ENCODE data around the gene PDYN. TPM values are rescaled to one million over a fixed set of nuclear protein-coding genes. Genes with fewer than 3 reads are reported as not detected.

Gene PDYN
- total RNA-seq, 3 donors from 2014 or later: not detected

- no peak overlapping the region for H3K4me3 ChIP-seq
Measured at GRCh38 chr20:1946442-1946761, 47.5 kb downstream of the PDYN start.

DNA sequence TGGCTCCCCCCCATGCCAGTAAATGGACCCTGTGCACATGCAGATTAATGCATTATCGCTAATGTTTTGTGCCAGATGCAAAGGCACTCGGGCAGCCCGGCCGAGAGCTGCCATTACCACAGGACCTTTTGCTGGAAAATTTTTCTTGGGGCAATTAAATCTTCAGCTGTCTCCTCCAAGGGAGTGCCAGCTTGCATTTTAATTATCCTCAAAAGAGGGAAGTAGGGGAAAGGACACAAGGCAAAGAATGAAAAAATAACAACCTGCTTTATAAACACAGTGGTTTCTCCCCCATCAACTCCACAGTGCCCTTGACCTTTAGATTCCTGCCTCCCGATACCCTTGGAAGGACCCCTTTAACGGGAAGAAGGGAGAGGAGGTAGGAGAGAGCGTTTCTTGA is 48.2 kb downstream of the PDYN start:
- Histone ChIP-seq H3K4me1 (ENCODE audit: low read depth) (peaks cover 9% of the 10 kb centered on the region), H3K4me3 (no peak overlapping the region), H3K36me3 (ENCODE audit: low read depth) (no peaks in the 10 kb centered on the region), H3K9me3 (no peaks in the 10 kb centered on the region)
- TF ChIP-seq, protein P1, sequence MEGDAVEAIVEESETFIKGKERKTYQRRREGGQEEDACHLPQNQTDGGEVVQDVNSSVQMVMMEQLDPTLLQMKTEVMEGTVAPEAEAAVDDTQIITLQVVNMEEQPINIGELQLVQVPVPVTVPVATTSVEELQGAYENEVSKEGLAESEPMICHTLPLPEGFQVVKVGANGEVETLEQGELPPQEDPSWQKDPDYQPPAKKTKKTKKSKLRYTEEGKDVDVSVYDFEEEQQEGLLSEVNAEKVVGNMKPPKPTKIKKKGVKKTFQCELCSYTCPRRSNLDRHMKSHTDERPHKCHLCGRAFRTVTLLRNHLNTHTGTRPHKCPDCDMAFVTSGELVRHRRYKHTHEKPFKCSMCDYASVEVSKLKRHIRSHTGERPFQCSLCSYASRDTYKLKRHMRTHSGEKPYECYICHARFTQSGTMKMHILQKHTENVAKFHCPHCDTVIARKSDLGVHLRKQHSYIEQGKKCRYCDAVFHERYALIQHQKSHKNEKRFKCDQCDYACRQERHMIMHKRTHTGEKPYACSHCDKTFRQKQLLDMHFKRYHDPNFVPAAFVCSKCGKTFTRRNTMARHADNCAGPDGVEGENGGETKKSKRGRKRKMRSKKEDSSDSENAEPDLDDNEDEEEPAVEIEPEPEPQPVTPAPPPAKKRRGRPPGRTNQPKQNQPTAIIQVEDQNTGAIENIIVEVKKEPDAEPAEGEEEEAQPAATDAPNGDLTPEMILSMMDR (IDR thresholded peaks at IDR 0.05): no peak
- no peak for DNase-seq
- no peak for ATAC-seq
- intact Hi-C loops (cut with DNase I, micrococcal nuclease): no loop called here

More at GRCh38 chr20:1946442-1946761, 47.5 kb downstream of the PDYN start:
- TF ChIP-seq, protein P1 (IDR thresholded peaks at IDR 0.05): no peak
- intact Hi-C loops (cut with DNase I, micrococcal nuclease): no loop called here
- H3K9me3 ChIP-seq: no peaks in the 10 kb centered on the region
- ATAC-seq (no peak), DNase-seq (no peak)
- H3K4me1 ChIP-seq (ENCODE audit: low read depth): peaks cover 9% of the 10 kb centered on the region
- H3K36me3 ChIP-seq (ENCODE audit: low read depth): no peaks in the 10 kb centered on the region

DNA sequence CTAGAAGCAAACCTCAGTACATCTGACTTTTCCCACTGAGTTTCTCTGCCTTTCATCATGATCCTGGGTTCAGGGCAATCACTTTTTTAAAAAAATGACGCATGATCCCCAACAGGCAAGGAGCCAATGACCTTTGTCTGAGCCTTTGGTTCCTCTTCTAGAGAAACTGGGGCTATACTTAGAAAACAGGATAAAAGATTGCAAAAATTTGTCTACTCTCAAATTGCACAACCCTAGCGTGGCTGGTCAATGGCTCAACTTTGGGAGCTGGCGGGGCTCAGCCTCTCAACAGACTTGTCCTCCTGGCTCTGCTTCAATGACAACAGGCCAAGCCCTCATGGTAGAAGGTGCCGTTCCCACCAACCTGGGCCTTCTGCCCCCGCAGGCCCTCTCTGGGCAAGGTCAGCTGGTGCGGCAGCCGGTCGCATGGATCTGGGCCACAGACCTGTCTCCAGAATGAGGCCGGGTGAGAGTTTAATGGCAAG is 48.7 kb downstream of the PDYN start:
- intact Hi-C loops (cut with DNase I, micrococcal nuclease): no loop called here
- H3K4me1 ChIP-seq (ENCODE audit: low read depth): peaks cover 9% of the 10 kb centered on the region
- H3K4me3 ChIP-seq: no peak overlapping the region
- H3K36me3 ChIP-seq (ENCODE audit: low read depth): no peaks in the 10 kb centered on the region
- no peaks in the 10 kb centered on the region for H3K9me3 ChIP-seq
- DNase-seq (peak in 2 of 3 donors; percentile 30 to 63), ATAC-seq (peak; percentile 17)
- TF ChIP-seq, protein P1 (IDR thresholded peaks at IDR 0.05): no peak

DNA sequence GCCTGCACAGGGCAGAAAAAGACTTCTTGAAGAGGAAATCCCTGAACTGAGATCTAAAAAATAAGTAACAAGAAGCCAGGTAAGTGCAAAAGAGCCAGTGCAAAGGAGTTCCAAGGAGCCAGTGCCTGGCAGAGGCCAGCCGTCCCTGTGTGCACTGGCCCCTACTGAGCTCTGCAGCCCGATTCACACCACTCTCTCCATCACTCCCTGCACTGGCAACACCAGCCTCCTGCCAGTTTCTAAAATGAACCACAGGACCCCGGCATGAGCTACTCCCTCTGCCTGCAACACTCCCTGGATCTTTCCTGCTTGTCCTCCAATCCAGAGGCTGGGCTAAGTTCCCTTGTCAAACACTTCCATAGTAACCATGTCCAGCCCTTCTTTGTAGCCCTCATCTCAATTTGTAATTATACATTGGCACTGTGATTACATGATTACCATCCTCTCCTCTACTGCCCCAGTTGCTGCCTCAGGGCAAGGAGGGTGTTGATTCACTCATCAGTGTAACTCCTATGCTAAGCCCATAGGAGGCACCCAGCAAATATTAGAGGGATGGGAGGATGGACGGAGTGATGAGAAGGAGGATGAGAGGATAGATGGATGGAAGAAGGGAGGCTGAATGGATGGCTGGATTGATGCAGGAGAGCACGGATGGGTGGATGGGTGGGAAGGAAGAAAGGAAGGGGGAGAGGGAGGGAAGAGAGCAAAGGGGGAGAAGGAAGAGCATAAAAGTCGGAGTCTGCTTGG is 49.3 kb downstream of the PDYN start:
- TF ChIP-seq, protein P1 (IDR thresholded peaks at IDR 0.05): no peak
- Histone ChIP-seq H3K36me3 (ENCODE audit: low read depth) (no peaks in the 10 kb centered on the region), H3K9me3 (no peaks in the 10 kb centered on the region), H3K4me1 (ENCODE audit: low read depth) (peaks cover 9% of the 10 kb centered on the region), H3K4me3 (no peak overlapping the region)
- DNase-seq (no peak), ATAC-seq (no peak)
- intact Hi-C loops (cut with DNase I, micrococcal nuclease): no loop called here

DNA sequence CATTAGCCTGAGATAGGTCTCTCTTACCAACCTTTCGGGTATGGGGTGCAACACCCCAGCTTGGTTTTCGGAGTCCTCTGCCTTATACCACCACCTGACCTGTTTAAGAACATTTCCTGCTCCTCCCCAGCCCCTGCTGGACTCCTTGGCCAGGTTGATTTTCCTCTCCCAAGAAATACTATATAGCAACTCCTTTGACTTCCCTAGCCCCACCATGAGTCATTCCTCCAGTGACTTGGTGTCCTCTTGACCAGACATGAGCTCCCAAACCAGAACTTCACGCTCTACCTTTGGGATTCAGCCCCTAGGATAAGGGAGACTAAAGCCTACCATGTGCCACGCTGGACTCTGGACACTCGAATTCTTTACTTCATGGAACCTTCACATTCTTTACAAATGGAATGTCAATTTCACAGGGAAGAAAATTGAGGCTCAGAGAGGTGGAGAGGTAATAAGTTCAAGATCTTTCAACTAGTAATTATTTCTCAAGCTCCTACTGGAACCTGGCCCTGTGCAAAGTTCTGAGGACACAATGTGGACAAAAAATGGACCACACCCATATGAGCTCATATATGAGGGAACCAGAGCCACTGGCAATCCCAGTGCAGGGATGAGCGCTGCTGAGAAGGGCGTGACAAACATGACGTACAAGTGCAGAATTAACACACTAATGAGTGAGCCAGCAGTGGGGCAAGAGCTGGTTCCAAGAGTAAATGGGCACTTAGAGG is 50.4 kb downstream of the PDYN start:
- H3K9me3 ChIP-seq: no peaks in the 10 kb centered on the region
- DNase-seq (peak in 1 of 3 donors; percentile 41), ATAC-seq (peak; percentile 81)
- H3K4me3 ChIP-seq: no peak overlapping the region
- TF ChIP-seq, protein P1 (IDR thresholded peaks at IDR 0.05): no peak
- peaks cover 9% of the 10 kb centered on the region for H3K4me1 ChIP-seq (ENCODE audit: low read depth)
- intact Hi-C loops (cut with DNase I, micrococcal nuclease): no loop called here
- no peaks in the 10 kb centered on the region for H3K36me3 ChIP-seq (ENCODE audit: low read depth)

Data from mucosa of descending colon (tissue), 3 donors.